Effector memory CD4-positive, alpha-beta T cell (primary cell): Measurements from ENCODE around the gene SUSD4.

Source experiments
- DNase-seq, 3 donors: peaks; one replicate each; pipeline ENCODE4 v3.0.0-alpha.2; 2020
- H3K27ac ChIP-seq: 2 replicates; pipeline ENCODE4 v1.7.0; 2013; ENCODE audit warnings: mild to moderate bottlenecking, low read length, moderate library complexity; ENCODE audit not compliant: insufficient read depth, poor library complexity, severe bottlenecking
- H3K27me3 ChIP-seq: replicated peaks from 2 replicates; pipeline ENCODE4 v1.7.0; 2013; ENCODE audit warnings: mild to moderate bottlenecking, low read length; ENCODE audit not compliant: insufficient read depth, control insufficient read depth, poor library complexity, severe bottlenecking
- H3K36me3 ChIP-seq: 2 replicates; pipeline ENCODE4 v1.7.0; 2013; ENCODE audit warnings: mild to moderate bottlenecking, low read length, moderate library complexity; ENCODE audit not compliant: control insufficient read depth, insufficient read depth
- H3K4me1 ChIP-seq: 2 replicates; pipeline ENCODE4 v1.7.0; 2013; ENCODE audit warnings: low read length, mild to moderate bottlenecking; ENCODE audit not compliant: control insufficient read depth, insufficient read depth, poor library complexity, severe bottlenecking
- H3K4me3 ChIP-seq: 2 replicates; pipeline ENCODE4 v1.7.0; 2013; ENCODE audit warnings: low read length, low read depth, mild to moderate bottlenecking; ENCODE audit not compliant: insufficient read depth, poor library complexity, severe bottlenecking
- H3K9me3 ChIP-seq: 2 replicates; pipeline ENCODE4 v1.7.0; 2013; ENCODE audit warnings: mild to moderate bottlenecking, low read length, moderate library complexity; ENCODE audit not compliant: control insufficient read depth

Gene SUSD4

DNA sequence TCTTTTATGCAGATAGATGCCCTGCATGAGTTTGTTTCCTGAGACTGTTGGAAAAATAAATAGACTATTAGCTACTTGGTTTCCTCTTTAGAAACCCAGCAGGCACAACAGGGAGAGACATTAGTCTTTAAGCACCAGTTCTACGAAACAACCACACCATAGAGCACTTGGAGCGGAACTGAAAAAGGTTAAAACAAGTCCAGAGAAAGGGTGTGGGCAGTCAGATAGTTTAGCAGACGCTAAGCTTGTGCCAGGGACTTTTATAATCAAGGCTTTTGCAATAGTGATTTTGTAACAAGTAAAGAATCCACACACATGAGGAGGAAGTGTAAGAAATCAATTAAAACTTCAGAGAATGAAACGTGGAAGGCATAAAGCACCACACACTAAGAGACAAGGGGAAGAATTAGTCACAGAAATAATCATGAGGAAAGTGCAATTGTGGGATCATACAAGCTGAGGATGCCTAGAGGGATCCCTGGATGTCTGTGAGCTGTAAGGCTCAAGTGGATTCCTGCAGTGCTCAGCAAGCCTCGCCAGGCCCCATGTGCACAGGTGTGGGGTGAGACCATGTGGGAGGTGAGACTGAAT lies 183.2 kb downstream of the SUSD4 start:
- H3K9me3 ChIP-seq, result no peaks in the 10 kb centered on the region
- no peak overlapping the region for H3K4me3 ChIP-seq
- H3K4me1 ChIP-seq, result no peaks in the 10 kb centered on the region
- H3K27ac ChIP-seq, result no peak overlapping the region
- H3K27me3 ChIP-seq, result no peaks in the 10 kb centered on the region
- DNase-seq, result no peak
- H3K36me3 ChIP-seq, result no peaks in the 10 kb centered on the region

DNA sequence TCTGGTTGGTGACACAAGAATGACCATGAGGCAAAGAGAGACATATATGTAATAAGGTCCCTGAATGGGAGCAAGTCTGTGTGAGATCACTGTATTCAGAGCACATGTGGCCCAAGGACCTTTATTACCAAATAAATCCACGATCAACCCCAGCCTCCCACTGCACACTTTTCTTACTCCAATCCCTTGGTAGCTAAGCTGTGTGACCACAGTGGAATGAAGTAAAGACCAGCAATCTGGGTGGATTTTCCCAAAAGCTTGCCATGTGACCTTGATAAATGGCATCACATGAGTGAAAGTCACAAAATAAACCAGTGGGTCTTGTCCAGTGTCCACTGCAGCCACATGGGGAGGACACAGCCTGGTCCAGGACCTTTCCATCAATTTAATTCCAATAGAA lies 184.2 kb downstream of the SUSD4 start:
- H3K9me3 ChIP-seq, result no peaks in the 10 kb centered on the region
- no peak overlapping the region for H3K27ac ChIP-seq
- no peaks in the 10 kb centered on the region for H3K36me3 ChIP-seq
- no peaks in the 10 kb centered on the region for H3K4me1 ChIP-seq
- no peak overlapping the region for H3K4me3 ChIP-seq
- no peaks in the 10 kb centered on the region for H3K27me3 ChIP-seq
- no peak for DNase-seq

DNA sequence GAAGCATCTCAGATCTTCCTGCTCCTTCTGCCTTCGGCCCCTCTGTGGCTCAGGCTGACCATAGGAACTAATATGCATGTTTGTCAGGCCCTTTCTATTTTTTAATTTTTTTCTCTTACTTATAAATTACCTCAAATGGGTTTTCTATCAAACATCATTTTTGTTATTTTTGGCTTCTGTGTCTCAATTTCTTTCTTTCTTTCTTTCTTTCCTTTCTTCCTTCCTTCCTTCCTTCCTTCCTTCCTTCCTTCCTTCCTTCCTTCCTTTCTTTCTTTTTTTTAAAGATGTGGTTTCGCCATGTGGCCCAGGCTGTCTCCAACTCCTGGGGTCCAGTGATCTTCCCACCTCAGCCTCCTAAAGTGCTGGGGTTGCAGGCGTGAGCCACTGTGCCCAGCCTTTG lies 184.7 kb downstream of the SUSD4 start:
- H3K27ac ChIP-seq, result no peak overlapping the region
- no peak for DNase-seq
- no peaks in the 10 kb centered on the region for H3K36me3 ChIP-seq
- H3K4me1 ChIP-seq, result no peaks in the 10 kb centered on the region
- no peaks in the 10 kb centered on the region for H3K27me3 ChIP-seq
- no peak overlapping the region for H3K4me3 ChIP-seq
- H3K9me3 ChIP-seq, result no peaks in the 10 kb centered on the region

DNA sequence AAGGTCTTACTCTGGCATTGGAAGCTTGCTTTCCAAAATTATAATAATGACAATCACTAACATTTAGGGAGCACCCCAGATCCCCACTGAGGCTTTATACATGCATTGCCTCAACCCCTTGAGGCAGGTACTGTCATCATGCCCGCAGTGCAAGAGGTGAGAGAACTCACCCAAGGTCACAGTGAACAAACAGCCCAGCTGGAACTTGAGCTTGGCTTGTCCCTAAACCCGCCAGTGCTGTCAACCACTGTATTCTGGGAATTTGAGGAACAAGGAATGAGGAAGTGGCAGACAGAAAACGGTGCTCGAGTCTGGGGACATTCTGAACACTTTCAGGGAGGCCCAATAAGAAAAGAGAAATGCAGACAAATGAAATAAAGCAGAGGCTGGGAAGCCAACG lies 186.3 kb downstream of the SUSD4 start:
- no peaks in the 10 kb centered on the region for H3K9me3 ChIP-seq
- no peak overlapping the region for H3K27ac ChIP-seq
- no peaks in the 10 kb centered on the region for H3K36me3 ChIP-seq
- H3K4me1 ChIP-seq, result no peaks in the 10 kb centered on the region
- H3K27me3 ChIP-seq, result no peaks in the 10 kb centered on the region
- no peak for DNase-seq
- no peak overlapping the region for H3K4me3 ChIP-seq

DNA sequence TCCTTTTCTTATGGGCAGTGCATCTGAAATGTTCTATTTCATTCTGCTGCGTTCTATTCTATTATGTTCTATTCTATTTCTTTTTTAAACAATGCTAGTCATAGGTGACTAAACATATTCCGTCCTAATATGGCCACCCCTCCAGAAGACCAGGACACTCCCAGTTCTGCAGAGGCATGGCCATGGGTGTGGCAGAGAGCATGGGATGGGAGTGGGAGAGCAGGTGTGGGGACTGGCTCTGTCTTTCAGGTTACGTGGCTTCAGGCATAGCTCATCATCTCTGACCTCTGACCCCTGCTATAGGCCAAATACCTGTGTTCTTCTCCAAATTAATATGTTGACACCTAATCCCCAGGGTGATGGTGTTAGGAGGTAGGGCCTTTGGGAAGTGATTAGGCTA lies 187.5 kb downstream of the SUSD4 start:
- H3K9me3 ChIP-seq, result no peaks in the 10 kb centered on the region

DNA sequence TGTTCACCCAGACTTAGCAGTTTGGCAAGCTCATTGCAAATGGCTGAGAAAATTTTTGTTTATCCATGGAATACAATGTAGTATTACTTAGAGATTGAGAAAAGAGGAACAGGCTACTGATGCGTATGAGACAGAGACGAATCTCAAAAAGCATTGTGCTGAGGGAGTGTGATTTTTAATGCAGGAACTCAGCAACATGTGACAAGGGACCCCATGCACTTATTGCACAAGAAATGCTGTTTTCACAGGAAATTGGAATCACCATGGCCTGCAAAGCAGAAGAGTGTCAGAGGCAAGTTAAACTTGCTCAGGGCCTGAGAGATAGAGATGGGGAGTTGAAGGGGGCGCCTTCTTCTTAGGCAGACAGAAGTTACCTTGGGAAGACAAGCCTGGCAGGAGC lies 188.3 kb downstream of the SUSD4 start:
- H3K27me3 ChIP-seq, result no peaks in the 10 kb centered on the region
- no peak overlapping the region for H3K27ac ChIP-seq
- DNase-seq, result no peak
- no peak overlapping the region for H3K4me3 ChIP-seq
- no peaks in the 10 kb centered on the region for H3K9me3 ChIP-seq
- no peaks in the 10 kb centered on the region for H3K4me1 ChIP-seq
- no peaks in the 10 kb centered on the region for H3K36me3 ChIP-seq

More for the DNA sequence above, 187.5 kb downstream of the SUSD4 start:
- DNase-seq, result no peak
- H3K27me3 ChIP-seq, result no peaks in the 10 kb centered on the region
- no peaks in the 10 kb centered on the region for H3K36me3 ChIP-seq
- H3K27ac ChIP-seq, result no peak overlapping the region
- H3K4me3 ChIP-seq, result no peak overlapping the region
- no peaks in the 10 kb centered on the region for H3K4me1 ChIP-seq

DNA sequence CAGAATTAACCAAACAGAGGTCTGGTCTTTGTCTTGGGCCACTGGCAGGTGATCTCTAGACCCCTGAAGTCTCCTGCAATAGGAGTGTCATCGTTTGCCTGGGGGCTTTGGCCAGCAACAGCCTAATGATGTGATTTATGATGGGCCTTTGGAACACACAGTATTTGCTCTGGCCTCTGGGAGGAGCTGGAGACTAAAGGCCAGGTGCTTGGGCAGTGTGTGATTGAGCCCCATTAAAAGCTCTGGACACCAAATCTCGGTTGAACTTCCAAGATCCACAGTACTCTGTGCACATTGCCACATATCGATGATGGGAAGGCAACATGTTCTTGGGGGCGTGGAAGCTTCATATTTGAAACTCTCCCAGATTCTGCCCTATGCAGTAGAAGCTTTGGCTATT lies 188.9 kb downstream of the SUSD4 start:
- DNase-seq, result no peak
- Histone ChIP-seq H3K27me3 (no peaks in the 10 kb centered on the region), H3K4me3 (no peak overlapping the region), H3K9me3 (no peaks in the 10 kb centered on the region), H3K27ac (no peak overlapping the region), H3K4me1 (no peaks in the 10 kb centered on the region), H3K36me3 (no peaks in the 10 kb centered on the region)
